ENCODE data around the gene PAK2. TPM values are rescaled to one million over a fixed set of nuclear protein-coding genes. Genes with fewer than 3 reads are reported as not detected.

PAK2 gene
- total and polyA plus RNA-seq, 2 experiments from 2014 or later: 24.3 to 49.4 TPM

GRCh38 chr3:196699749-196700148 is 39.9 kb upstream of the PAK2 start (continued):
- no peak for TF ChIP-seq ZNF462 (CRISPR knock-in tag; IDR thresholded peaks at IDR 0.05)

- DNase-seq (ENCODE audit: low spot score) (no peak), ATAC-seq (no peak)
- Histone ChIP-seq H4K20me1 (replicated peaks; ENCODE audit: insufficient read depth) (no peaks in the 10 kb centered on the region), H3K4me3 (no peak overlapping the region), H3K4me1 (ENCODE audit: insufficient read depth) (no peaks in the 10 kb centered on the region), H3K79me2 (replicated peaks; ENCODE audit: insufficient read depth) (no peaks in the 10 kb centered on the region), H3K9me2 (ENCODE audit: insufficient read depth) (no peaks in the 10 kb centered on the region), H3K36me3 (ENCODE audit: insufficient read depth) (no peaks in the 10 kb centered on the region), H3K4me2 (no peak overlapping the region), H3K27me3 (ENCODE audit: insufficient read depth) (no peaks in the 10 kb centered on the region), H3F3A (replicated peaks; ENCODE audit: low read depth) (no peaks in the 10 kb centered on the region; the same call in 1 of the 2 replicates), H2AFZ (no peak overlapping the region), H3K27ac (ENCODE audit: low read depth) (no peak overlapping the region)
- H3K4me3 Mint-ChIP-seq: no peak overlapping the region
- H3K9me3 Mint-ChIP-seq: no peaks in the 10 kb centered on the region
- TF ChIP-seq ETS1 (IDR thresholded peaks at IDR 0.05): no peak
- TF ChIP-seq CTCF (conservative IDR thresholded peaks at IDR 0.05; ENCODE audit: low read depth in 2 of 2): no peak
- no peak for TF ChIP-seq ZNF331 (CRISPR knock-in tag; IDR thresholded peaks at IDR 0.05; ENCODE audit: low read depth)
- H3K36me3 Mint-ChIP-seq (ENCODE audit: low read depth): no peaks in the 10 kb centered on the region
- H3K27me3 Mint-ChIP-seq (ENCODE audit: insufficient read depth, low read depth, poor library complexity): peaks cover 1% of the 10 kb centered on the region
- no peak overlapping the region for H3K27ac Mint-ChIP-seq
- H3K4me1 Mint-ChIP-seq: no peaks in the 10 kb centered on the region
Measured at GRCh38 chr3:196700801-196701200, 38.9 kb upstream of the PAK2 start.

All from GM23338 (cell line).